Ishikawa (cell line): ENCODE data around the gene ZNF423.
A peak's percentile ranks its signal among the peaks of the same experiment; 100 is the strongest.

Source experiments
- CEBPB ChIP-seq: IDR thresholded peaks from 2 replicates; pipeline ENCODE4 v1.6.1; 2012
- CREB1 ChIP-seq: IDR thresholded peaks from 2 replicates; pipeline ENCODE4 v1.6.1; 2012; ENCODE audit warnings: low read depth
- EGR1 ChIP-seq: IDR thresholded peaks from 2 replicates; pipeline ENCODE4 v1.6.1; 2012
- EP300 ChIP-seq: IDR thresholded peaks from 2 replicates; pipeline ENCODE4 v1.6.1; 2012; ENCODE audit warnings: borderline replicate concordance
- FOXM1 ChIP-seq: IDR thresholded peaks from 2 replicates; pipeline ENCODE4 v1.6.1; 2012; ENCODE audit warnings: low read depth, borderline replicate concordance
- MAX ChIP-seq: IDR thresholded peaks from 2 replicates; pipeline ENCODE4 v1.6.1; 2012
- NFIC ChIP-seq: IDR thresholded peaks from 2 replicates; pipeline ENCODE4 v1.6.1; 2012
- RAD21 ChIP-seq: IDR thresholded peaks from 2 replicates; pipeline ENCODE4 v1.6.1; 2012; ENCODE audit warnings: low read depth
- REST ChIP-seq: IDR thresholded peaks from 2 replicates; pipeline ENCODE4 v1.6.1; 2012; ENCODE audit warnings: low read depth, mild to moderate bottlenecking
- TAF1 ChIP-seq: IDR thresholded peaks from 2 replicates; pipeline ENCODE4 v1.6.1; 2012; ENCODE audit warnings: low read depth, mild to moderate bottlenecking
- TCF12 ChIP-seq: IDR thresholded peaks from 2 replicates; pipeline ENCODE4 v1.6.1; 2012; ENCODE audit warnings: low read depth
- TEAD4 ChIP-seq: IDR thresholded peaks from 2 replicates; pipeline ENCODE4 v1.6.1; 2012
- USF1 ChIP-seq: IDR thresholded peaks from 2 replicates; pipeline ENCODE4 v1.6.1; 2012
- YY1 ChIP-seq: IDR thresholded peaks from 2 replicates; pipeline ENCODE4 v1.6.1; 2012; ENCODE audit warnings: low read depth
- ZBTB7A ChIP-seq: IDR thresholded peaks from 2 replicates; pipeline ENCODE4 v1.6.1; 2012; ENCODE audit warnings: low read depth

ZNF423 gene

GRCh38 chr16:49858200-49859124 lies 2.5 kb upstream of the ZNF423 start:
- TF ChIP-seq TEAD4 (no peak), REST (no peak), MAX (peak; percentile 10; the same call in 1 of the 2 replicates), TCF12 (no peak), EP300 (no peak), EGR1 (peak; percentile 96), NFIC (peak; percentile 5; the same call in 1 of the 2 replicates), CEBPB (no peak)

GRCh38 chr16:49857423-49858181 lies 1.7 kb upstream of the ZNF423 start:
- TF ChIP-seq CEBPB (no peak), FOXM1 (peak; percentile 34; the same call in 1 of the 2 replicates), EP300 (no peak), YY1 (no peak), TAF1 (peak; percentile 31), TCF12 (0 out of 2 replicates have a peak, but pooled peaks have one; percentile 35), NFIC (no peak), RAD21 (peak; percentile 49), TEAD4 (no peak), CREB1 (no peak), MAX (no peak), EGR1 (no peak), ZBTB7A (peak; percentile 61; the same call in 1 of the 2 replicates), REST (no peak), USF1 (no peak)

GRCh38 chr16:49856672-49857330 lies 889 bp upstream of the ZNF423 start:
- TF ChIP-seq CEBPB (no peak), TAF1 (peak; percentile 40; the same call in 1 of the 2 replicates), FOXM1 (no peak), REST (peak; percentile 51), ZBTB7A (no peak), MAX (peak; percentile 18; the same call in 1 of the 2 replicates), RAD21 (peak; percentile 53; the same call in 1 of the 2 replicates)
